NCI-H526 (cell line): Measurements from ENCODE around the gene IDH2.
"Not testable (repeated sequence)": the region's sequence is repeated elsewhere in the genome, so short reads cannot be mapped to it uniquely, and the experiment has no call there.

Experiments used
- DNase-seq, 2 experiments: peaks; one replicate each; lab custom pipeline; 2025; lab: John Stamatoyannopoulos, UW

The IDH2 gene

GRCh38 chr15:90084876-90085423 is 17.3 kb downstream of the IDH2 start:
- no peak for DNase-seq

GRCh38 chr15:90083954-90084607 is 18.2 kb downstream of the IDH2 start:
- DNase-seq: peak; percentile 62 to 70

DNA sequence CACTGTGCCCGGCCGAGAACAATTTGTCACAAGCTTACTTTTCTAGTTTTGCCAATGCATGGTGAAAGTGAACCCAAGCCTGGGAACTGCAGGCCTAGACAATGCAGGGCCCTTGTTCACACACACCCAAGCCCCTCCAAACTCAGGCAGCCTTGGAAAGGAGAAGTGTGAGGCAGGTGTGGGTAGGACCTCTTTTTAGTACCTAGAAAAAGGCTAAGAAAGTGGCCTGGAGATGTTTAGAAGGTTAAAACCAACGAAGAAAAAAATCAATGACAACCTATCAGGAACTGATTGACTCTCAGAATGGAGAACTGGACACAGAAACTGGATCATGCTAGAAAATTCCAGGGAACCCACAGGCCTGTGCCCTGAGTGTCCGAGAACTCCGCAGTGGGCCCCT is 18.8 kb downstream of the IDH2 start:
- no peak for DNase-seq

- DNase-seq: no peak
Observed at GRCh38 chr15:90082140-90082715, 20.0 kb downstream of the IDH2 start.

GRCh38 chr15:90080818-90081393 is 21.4 kb downstream of the IDH2 start:
- no peak for DNase-seq

DNA sequence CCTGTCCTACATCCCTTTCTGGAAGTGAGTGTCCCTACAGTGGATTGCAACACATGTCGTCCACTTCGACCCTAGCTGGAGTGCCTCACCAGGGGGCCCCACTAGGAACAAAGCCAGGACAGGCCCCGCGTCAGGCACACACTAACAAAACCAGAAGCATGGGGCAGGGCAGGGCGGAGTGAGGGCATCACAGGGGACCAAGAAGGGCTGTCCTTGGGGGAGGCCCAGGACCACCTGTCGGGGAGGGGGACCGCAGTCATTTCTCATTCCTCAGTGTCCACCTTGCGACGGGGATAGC is 21.9 kb downstream of the IDH2 start:
- no peak for DNase-seq

GRCh38 chr15:90079619-90080457 is 22.4 kb downstream of the IDH2 start:
- no peak for DNase-seq

- no peak for DNase-seq
Observed at GRCh38 chr15:90078965-90079364, 23.3 kb downstream of the IDH2 start.

DNA sequence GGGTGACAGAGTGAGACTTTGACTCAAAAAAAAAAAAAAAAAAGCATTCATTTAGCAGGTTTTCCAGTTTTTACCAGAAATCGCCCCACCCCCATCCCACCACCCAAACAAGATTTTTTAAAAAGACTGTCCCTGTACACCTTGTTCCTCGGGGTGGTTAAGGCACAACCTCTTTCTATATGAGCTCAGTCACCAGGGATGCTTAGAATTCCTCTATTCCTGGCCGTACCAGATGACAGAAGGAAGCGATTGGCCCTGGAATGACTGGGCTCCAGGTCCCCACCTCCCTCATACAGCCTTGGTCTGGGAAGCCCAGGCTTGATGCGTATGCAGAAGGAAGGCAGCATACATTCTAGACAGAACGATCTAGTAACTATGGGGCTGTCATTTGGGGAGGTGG is 25.6 kb downstream of the IDH2 start:
- no peak for DNase-seq

- no peak for DNase-seq
Observed at GRCh38 chr15:90075420-90076289, 26.6 kb downstream of the IDH2 start.

DNA sequence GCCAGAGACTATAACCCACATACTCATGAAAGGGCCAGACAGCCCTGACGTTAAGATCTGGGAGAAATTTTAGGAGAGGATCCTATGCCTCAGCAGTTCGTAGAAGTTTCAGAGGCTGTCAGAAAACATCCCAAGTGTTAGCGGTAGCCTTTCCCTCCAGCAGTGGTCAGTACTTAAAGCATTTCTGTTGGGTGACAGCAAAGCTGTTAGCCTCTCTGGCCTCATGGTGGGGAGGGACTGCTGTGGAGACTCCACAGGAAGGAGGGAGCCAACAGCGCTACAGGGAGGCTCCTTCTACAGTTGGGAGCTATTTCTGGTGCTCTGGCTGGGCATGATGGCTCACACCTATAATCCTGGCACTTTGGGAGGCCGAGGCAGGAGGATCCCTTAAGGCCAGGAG is 27.4 kb downstream of the IDH2 start:
- no peak for DNase-seq

- no peak for DNase-seq
Observed at GRCh38 chr15:90074023-90074422, 28.2 kb downstream of the IDH2 start.

- DNase-seq: no peak
Observed at GRCh38 chr15:90072978-90073640, 29.2 kb downstream of the IDH2 start.

GRCh38 chr15:90071220-90071807 is 31.0 kb downstream of the IDH2 start:
- peak; percentile 44 to 83 for DNase-seq

GRCh38 chr15:90070623-90071022 is 31.6 kb downstream of the IDH2 start:
- not testable (repeated sequence) for DNase-seq

DNA sequence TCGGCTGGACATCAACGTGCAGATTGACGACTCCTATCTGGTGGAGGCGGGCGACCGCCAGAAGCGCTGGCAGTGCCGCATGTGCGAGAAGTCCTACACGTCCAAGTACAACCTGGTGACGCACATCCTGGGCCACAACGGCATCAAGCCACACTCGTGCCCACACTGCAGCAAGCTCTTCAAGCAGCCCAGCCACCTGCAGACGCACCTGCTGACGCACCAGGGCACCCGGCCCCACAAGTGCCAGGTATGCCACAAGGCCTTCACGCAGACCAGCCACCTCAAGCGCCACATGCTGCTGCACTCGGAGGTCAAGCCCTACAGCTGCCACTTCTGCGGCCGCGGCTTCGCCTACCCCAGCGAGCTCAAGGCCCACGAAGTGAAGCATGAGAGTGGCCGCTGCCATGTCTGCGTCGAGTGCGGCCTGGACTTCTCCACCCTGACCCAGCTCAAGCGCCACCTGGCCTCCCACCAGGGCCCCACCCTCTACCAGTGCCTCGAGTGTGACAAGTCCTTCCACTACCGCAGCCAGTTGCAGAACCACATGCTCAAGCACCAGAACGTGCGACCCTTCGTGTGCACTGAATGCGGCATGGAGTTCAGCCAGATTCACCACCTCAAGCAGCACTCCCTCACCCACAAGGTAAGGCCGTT is 34.2 kb downstream of the IDH2 start:
- no peak for DNase-seq

GRCh38 chr15:90067181-90067952 is 34.9 kb downstream of the IDH2 start:
- DNase-seq: no peak

DNA sequence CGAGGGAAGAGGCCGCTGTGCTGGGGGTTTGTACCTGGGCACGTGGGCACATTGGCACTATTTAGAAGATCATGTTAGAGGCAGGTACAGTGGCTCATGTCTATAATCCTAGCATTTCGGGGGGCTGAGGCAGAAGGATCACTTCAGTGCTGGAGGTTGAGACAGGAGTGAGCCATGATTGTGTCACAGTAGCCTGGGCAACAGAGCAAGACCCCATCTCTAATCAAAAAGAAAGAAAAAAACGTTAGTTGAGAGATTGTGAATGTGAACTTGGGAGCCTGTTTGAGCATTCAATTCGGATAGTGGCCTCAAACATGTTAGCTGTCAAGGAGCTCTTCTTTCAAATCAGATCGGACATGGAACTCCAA is 36.6 kb downstream of the IDH2 start:
- DNase-seq: no peak

DNA sequence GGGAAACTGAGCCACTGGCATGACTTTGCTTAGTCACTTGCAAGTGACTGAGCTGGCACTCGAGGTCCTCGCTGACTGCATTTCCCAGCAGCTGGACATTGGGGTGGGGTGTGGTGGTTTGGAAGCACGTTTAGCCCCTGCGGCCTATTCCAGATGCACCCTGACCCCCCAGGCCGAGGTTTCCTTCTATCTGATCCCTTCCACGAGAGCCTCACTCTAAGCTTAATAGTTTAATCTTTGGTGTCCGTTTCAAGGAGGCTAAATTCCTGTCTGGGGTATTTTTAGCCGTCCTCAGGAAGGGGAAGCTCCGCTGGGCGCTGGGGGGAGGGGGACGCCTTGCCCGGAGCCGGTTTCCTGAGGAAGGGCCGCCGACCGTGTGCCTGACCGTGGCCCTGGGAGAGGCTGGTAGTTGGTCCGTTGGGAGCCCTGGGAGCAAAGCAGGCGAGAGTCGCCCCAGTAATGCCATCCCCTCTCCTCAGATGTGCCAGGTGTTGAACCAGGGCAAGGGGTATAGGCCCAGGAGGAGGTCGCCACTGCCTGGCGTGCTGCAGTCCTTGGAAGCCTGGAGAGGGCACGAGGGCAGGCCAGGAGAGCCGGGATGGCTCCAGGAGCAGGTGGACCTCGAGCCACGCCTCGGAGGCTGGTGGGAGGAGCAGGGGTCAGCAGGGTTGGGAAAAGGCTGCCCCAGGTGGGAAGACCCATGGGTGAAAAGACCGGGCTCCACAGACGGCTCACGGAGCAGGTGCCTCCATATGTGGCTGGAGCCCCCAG is 37.2 kb downstream of the IDH2 start:
- DNase-seq: no peak
